Loucy (cell line): Measurements from ENCODE around the gene ARRB2.

Experiments used
- H2AFZ ChIP-seq: fragments of 200-600 bp; sonication (generic); 2 replicates; pipeline ENCODE4 v1.6.0; 2016; ENCODE audit warnings: antibody characterized with exemption, mild to moderate bottlenecking, low read length, moderate library complexity
- H3F3A ChIP-seq: fragments of 200-600 bp; 2 replicates; pipeline ENCODE4 v1.6.0; 2016; ENCODE audit warnings: antibody characterized with exemption, low read depth, mild to moderate bottlenecking
- H3K27me3 ChIP-seq: fragments of 200-600 bp; sonication (generic); 2 replicates; pipeline ENCODE4 v1.6.1; 2014; ENCODE audit warnings: low read length, mild to moderate bottlenecking; ENCODE audit not compliant: insufficient read depth, poor library complexity, severe bottlenecking
- H3K36me3 ChIP-seq: fragments of 200-600 bp; sonication (generic); 2 replicates; pipeline ENCODE4 v1.6.1; 2016; ENCODE audit warnings: low read length; ENCODE audit not compliant: insufficient read depth
- H3K4me1 ChIP-seq: fragments of 200-600 bp; sonication (generic); 2 replicates; pipeline ENCODE4 v1.5.1; 2014; ENCODE audit warnings: low read length, mild to moderate bottlenecking; ENCODE audit not compliant: insufficient read depth, poor library complexity, severe bottlenecking
- H3K4me2 ChIP-seq: fragments of 200-600 bp; sonication (generic); 2 replicates; pipeline ENCODE4 v1.6.0; 2014; ENCODE audit warnings: antibody characterized with exemption, low read length, low read depth, mild to moderate bottlenecking; ENCODE audit not compliant: poor library complexity, severe bottlenecking
- H3K4me3 ChIP-seq: fragments of 200-600 bp; sonication (generic); 2 replicates; pipeline ENCODE4 v1.5.1; 2014; ENCODE audit warnings: low read length, mild to moderate bottlenecking, mixed read lengths; ENCODE audit not compliant: poor library complexity, severe bottlenecking
- H3K79me2 ChIP-seq: fragments of 200-600 bp; sonication (generic); 2 replicates; pipeline ENCODE4 v1.6.1; 2014; ENCODE audit warnings: low read length; ENCODE audit not compliant: insufficient read depth
- H3K9ac ChIP-seq: fragments of 200-600 bp; sonication (generic); 2 replicates; pipeline ENCODE4 v1.6.0; 2014; ENCODE audit warnings: mild to moderate bottlenecking, low read depth, low read length, moderate library complexity; ENCODE audit not compliant: poor library complexity, severe bottlenecking
- H3K9me2 ChIP-seq: fragments of 200-600 bp; sonication (generic); replicated peaks from 2 replicates; pipeline ENCODE4 v1.6.1; 2016; ENCODE audit warnings: low read depth, low read length, mixed read lengths
- H3K9me3 ChIP-seq: fragments of 200-600 bp; sonication (generic); 2 replicates; pipeline ENCODE4 v1.6.1; 2014; ENCODE audit warnings: mild to moderate bottlenecking, antibody characterized with exemption, low read length, low read depth; ENCODE audit not compliant: insufficient read depth
- H4K20me1 ChIP-seq: fragments of 200-600 bp; sonication (generic); 2 replicates; pipeline ENCODE4 v1.6.0; 2014; ENCODE audit warnings: antibody characterized with exemption, low read length, mild to moderate bottlenecking; ENCODE audit not compliant: insufficient read depth, poor library complexity, severe bottlenecking
- EZH2phosphoT487 ChIP-seq: fragments of 200-600 bp; IDR thresholded peaks from 2 replicates; pipeline ENCODE4 v1.6.1; 2018; ENCODE audit warnings: antibody characterized with exemption, mild to moderate bottlenecking, moderate library complexity, borderline replicate concordance
- TF ChIP-seq, protein P1 (sequence below): fragments of 200-600 bp; sonication (generic); conservative IDR thresholded peaks from 2 replicates; pipeline ENCODE4 v1.5.1; 2014; ENCODE audit warnings: mild to moderate bottlenecking, antibody characterized with exemption, low read length

ARRB2 gene

DNA sequence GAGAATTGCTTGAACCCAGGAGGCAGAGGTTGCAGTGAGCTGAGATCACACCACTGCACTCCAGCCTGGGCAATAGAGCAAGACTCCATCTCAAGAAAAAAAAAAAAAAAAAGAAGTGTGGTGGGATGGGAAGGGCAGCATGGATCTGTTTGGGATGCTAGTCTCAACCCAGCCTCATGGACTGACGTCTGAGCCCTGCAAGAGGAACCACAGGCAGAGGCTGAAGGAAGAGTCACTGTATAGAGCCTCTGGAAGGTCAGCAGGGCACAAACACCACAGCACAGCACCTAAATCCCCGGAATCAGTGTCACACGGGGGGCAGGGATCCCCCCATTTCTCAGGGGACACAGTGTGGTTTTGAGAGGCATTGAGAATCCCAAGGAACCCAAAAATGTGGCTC lies 40.2 kb downstream of the ARRB2 start:
- Histone ChIP-seq H3K4me1 (peaks cover 4% of the 10 kb centered on the region), H3K27me3 (no peaks in the 10 kb centered on the region), H3K4me2 (no peak overlapping the region), H3K9ac (no peak overlapping the region), H2AFZ (no peak overlapping the region), H3F3A (no peaks in the 10 kb centered on the region), H3K9me2 (no peaks in the 10 kb centered on the region), H3K9me3 (no peaks in the 10 kb centered on the region), H3K4me3 (no peak overlapping the region), H4K20me1 (no peaks in the 10 kb centered on the region), H3K36me3 (no peaks in the 10 kb centered on the region), H3K79me2 (no peaks in the 10 kb centered on the region)
- no peak for TF ChIP-seq EZH2phosphoT487
- TF ChIP-seq, protein P1, sequence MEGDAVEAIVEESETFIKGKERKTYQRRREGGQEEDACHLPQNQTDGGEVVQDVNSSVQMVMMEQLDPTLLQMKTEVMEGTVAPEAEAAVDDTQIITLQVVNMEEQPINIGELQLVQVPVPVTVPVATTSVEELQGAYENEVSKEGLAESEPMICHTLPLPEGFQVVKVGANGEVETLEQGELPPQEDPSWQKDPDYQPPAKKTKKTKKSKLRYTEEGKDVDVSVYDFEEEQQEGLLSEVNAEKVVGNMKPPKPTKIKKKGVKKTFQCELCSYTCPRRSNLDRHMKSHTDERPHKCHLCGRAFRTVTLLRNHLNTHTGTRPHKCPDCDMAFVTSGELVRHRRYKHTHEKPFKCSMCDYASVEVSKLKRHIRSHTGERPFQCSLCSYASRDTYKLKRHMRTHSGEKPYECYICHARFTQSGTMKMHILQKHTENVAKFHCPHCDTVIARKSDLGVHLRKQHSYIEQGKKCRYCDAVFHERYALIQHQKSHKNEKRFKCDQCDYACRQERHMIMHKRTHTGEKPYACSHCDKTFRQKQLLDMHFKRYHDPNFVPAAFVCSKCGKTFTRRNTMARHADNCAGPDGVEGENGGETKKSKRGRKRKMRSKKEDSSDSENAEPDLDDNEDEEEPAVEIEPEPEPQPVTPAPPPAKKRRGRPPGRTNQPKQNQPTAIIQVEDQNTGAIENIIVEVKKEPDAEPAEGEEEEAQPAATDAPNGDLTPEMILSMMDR = no peak

DNA sequence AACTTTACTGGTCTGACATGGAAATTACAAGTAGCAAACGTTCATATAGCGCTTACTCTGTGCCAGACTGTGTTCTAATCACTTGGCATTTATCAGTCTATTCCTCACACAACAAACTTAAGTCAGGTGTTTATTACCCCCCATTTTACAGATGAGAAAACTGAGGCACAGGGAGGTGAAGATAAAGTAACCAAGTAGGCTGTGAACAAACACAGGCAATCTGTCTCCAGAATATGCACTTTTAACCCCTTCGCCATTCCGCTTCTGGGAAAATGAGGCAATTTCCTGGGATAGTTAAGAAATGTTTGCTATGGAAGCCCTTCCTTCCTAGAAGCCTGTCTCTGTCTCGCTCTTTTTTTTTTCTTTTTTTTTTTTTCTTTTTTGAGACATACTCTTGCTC lies 41.5 kb downstream of the ARRB2 start:
- Histone ChIP-seq H3K9me3 (no peaks in the 10 kb centered on the region), H3K27me3 (no peaks in the 10 kb centered on the region), H3K9me2 (no peaks in the 10 kb centered on the region), H3K9ac (no peak overlapping the region), H3K36me3 (no peaks in the 10 kb centered on the region), H3K4me1 (peaks cover 4% of the 10 kb centered on the region), H2AFZ (no peak overlapping the region), H3K4me3 (no peak overlapping the region), H3F3A (no peaks in the 10 kb centered on the region), H3K4me2 (no peak overlapping the region), H4K20me1 (no peaks in the 10 kb centered on the region), H3K79me2 (no peaks in the 10 kb centered on the region)
- TF ChIP-seq, protein P1 = no peak
- TF ChIP-seq EZH2phosphoT487 = no peak

DNA sequence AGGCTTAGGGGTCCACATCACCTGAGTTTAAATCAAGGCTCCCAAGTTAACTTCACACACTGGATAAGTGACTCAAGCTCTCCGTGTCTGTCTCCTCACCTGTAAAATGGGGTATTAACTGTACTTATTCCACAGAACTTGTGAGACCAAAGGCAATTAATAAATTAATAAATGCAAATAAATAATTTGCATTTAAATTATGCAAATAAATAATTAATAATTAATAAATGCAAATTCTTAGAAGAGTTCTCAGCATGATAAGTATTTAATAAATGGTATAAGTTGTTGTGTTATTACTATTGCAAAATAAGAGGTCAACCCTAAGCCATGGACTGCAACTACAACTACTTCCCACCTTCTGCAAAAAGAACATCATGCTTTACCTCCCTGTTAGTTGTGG lies 43.0 kb downstream of the ARRB2 start:
- Histone ChIP-seq H3K36me3 (no peaks in the 10 kb centered on the region), H3K4me1 (no peaks in the 10 kb centered on the region), H3K79me2 (no peaks in the 10 kb centered on the region), H3K4me3 (no peak overlapping the region), H3K9me3 (no peaks in the 10 kb centered on the region), H3K4me2 (no peak overlapping the region), H3F3A (no peaks in the 10 kb centered on the region), H3K9ac (no peak overlapping the region), H3K9me2 (no peaks in the 10 kb centered on the region), H3K27me3 (no peaks in the 10 kb centered on the region), H2AFZ (0 out of 2 replicates have a peak overlapping the region, but pooled peaks have one; percentile 33), H4K20me1 (no peaks in the 10 kb centered on the region)
- no peak for TF ChIP-seq EZH2phosphoT487
- TF ChIP-seq, protein P1 = no peak
